Hematopoietic multipotent progenitor cell treated with erythropoietin and hydrocortisone succinate and interleukin-3 and kit ligand, for 6 days (in vitro differentiated cells): Measurements from ENCODE around the gene POLR1A.

ENCODE experiments used
- DNase-seq: peaks from one replicate; pipeline ENCODE4 v3.0.0-alpha.2; 2015

The POLR1A gene

GRCh38 chr2:86105252-86105968, at the start of gene POLR1A:
Gene POLR1A (minus strand): TSS chr2:86105886. CDS start chr2:86105776, 110 bp downstream.
- peak; percentile 97 for DNase-seq

DNA sequence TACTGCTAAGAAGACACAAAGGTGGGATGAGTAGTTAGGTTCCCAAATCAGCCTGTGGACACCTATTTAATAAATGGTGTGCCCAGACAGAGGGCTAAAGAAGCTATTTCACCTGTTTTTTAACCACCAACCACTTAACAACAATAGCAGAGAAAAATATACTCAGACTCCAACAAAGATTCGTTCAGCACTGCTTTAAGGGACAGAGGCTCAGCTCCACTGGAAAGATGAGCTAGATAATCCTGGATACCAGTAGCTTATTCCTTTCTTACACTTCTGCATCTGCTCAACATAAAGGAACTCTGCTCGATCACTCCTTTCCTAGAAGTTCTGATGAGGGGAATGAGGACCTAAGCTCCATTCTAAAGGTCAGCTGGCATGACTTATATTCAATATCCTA, 44.8 kb upstream of the POLR1A start:
- DNase-seq = no peak

- DNase-seq = no peak
Measured at GRCh38 chr2:86147793-86148192, 42.1 kb upstream of the POLR1A start.

DNA sequence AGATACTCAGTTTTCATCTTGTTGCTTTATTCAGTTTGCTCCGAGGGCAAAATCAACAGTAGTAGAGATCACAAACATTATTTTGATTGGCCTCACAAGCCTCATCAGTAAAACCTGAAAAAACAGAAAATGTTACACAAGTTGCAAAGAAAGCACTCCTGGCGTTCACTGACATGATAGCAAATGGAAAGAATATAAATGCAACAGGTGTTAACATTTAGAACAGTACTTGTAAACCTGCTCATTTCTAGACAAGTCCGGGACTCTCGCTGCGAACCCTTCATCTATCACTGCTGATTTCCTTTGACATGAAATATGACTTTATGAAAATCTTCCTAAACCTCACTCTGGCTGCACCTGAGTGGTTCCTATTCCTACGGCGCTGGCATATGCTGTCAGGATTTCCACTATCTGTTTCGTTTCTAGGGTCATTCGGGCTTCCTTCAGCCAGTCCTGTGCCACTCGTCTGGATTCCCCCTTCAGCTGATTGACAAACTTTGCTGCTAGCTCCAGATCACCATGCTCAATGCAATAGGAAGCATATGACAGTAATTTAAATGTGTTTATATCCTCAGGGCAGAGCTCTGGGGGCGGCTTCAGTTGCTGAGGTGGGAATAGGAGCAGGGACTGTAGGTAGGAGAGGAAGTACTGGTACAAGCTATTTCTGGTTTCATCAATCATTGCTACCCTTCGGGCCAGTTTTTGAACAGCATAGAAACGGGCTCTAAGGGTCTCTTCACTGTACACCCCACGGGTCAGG, 38.4 kb upstream of the POLR1A start:
- DNase-seq = no peak

DNA sequence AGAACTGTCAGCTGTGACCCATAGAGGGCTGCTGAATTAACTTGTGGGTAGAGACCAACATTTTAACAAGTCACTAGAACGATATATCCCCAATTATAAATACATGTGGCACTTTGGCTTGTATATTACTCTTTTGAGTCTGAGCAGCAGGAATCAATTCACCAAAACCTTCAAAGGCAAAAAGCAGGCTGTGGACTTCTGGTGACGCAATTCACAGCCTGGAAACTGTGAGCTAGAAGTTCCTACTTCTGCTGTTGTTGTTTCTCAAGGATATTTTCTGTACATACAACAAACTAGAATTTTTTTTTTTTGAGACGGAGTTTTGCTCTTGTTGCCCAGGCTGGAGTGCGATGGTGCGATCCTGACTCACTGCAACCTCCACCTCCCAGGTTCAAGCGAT, 37.6 kb upstream of the POLR1A start:
- no peak for DNase-seq

GRCh38 chr2:86142436-86143257, 37.0 kb upstream of the POLR1A start:
- no peak for DNase-seq

GRCh38 chr2:86140969-86141392, 35.3 kb upstream of the POLR1A start:
- DNase-seq = no peak

- DNase-seq = no peak
Measured at GRCh38 chr2:86139981-86140380, 34.3 kb upstream of the POLR1A start.

DNA sequence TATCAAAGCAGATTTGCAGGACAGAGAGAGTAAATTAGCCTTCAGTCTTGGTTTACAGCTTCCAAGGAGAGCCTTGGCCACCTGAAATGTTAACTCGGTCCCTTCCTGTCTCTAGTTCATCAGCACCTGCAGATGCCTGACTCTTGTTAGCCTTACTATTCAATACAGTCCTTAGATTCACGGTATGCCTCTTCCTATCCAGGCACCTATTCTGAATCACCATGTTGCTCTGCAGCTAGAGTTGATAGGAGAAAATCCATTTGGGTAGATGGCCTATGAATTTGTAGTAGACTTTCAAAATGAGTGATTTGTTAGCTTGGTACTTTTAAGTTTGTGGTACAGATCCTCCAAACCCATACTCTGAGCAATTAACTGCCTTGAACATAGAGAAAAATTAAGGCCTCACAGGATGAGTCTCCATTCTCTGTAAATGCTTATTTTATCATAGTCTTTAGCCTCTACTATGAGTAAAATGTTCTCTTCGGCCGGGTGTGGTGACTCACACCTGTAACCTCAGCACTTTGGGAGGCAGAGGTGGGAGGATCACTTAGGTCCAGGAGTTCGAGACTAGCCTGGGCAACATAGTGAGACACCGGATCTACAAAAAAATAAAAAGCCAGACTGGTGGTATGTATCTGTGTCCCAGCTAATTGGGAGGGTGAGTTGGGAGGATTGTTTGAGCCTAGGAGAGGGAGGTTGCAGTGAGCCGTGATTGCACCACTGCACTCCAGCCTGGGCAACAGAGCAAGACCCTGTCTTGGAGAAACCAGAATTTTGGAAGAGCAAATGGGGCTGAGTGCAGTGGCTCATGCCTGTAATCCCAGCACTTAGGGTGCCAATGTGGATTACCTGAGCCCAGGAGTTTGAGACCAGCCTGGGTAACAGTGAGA, 33.3 kb upstream of the POLR1A start:
- DNase-seq = no peak

GRCh38 chr2:86136141-86136540, 30.5 kb upstream of the POLR1A start:
- no peak for DNase-seq

GRCh38 chr2:86135653-86136052, 30.0 kb upstream of the POLR1A start:
- DNase-seq = no peak

- no peak for DNase-seq
Measured at GRCh38 chr2:86134709-86135108, 29.0 kb upstream of the POLR1A start.

- DNase-seq = peak; percentile 77
Measured at GRCh38 chr2:86124683-86125082, 19.0 kb upstream of the POLR1A start.

- DNase-seq = no peak
Measured at GRCh38 chr2:86123328-86123925, 17.7 kb upstream of the POLR1A start.

DNA sequence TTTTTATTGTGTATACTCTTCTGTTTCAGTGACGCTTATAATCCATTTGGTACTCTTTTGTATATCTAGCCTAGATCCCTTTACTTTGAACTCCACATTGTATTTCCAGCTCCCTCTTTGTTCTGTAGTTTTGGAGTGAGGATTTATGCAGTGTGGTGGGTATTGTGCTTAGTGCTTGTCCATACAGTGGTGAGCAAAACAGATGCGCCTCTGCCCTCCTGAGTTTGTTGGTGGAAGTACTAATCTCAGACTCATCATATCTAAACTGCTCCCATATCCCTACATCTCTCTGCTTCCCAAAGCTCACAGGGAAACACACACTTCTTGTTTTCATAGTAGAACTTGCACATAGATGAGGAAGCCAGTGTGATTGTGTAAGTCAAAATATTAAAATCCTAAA, 12.4 kb upstream of the POLR1A start:
- no peak for DNase-seq

- peak; percentile 37 for DNase-seq
Measured at GRCh38 chr2:86107031-86107430, 1.3 kb upstream of the POLR1A start.

DNA sequence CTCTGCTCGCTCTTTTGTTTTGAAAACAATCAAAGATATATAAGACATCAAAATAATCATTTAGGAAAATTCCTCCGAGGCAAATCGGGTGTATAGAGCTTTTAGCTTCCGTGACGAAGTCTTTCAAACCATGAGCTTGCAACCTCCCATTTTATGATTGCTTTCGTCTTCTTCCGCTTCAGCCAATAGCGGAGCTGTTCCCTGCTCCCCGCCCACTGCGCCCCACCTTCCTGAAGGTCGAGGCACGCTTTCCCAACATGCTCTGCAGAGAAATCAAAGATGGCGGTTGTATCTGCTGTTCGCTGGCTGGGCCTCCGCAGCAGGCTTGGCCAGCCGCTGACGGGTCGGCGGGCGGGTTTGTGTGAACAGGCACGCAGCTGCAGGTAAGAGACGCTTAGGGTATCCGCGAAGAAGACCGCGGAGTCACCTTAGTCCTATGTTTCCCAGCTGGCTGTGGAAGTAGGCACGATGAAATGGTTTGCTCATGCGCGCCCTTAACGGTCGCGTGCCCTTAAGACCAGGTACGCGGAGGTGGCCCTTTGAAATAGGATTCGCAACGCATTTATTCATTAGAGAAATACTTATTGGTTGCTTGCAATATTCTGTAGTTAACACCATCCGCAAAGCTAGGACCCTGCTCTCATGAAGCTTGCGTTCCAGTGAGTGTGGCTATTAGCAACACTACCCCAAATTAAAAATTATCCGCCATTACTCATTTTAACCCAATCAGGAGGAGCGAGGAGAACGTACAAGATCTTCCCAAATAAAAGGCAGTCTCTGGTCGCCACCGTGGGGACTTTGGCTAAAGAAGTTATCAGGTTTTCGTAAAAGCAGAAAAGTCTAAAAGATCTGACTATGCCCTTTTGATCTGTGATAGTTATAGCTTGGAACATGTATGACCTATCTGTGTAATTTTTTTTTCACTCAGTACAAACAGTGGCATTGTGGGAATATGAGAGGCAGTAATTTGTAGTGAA, 571 bp upstream of the POLR1A start, which contains the start of gene PTCD3:
TSS of gene PTCD3 (plus strand) at position 267 of the 977 bp plus-strand sequence. CDS start at position 280, 13 bp downstream.
- DNase-seq = peak; percentile 99

DNA sequence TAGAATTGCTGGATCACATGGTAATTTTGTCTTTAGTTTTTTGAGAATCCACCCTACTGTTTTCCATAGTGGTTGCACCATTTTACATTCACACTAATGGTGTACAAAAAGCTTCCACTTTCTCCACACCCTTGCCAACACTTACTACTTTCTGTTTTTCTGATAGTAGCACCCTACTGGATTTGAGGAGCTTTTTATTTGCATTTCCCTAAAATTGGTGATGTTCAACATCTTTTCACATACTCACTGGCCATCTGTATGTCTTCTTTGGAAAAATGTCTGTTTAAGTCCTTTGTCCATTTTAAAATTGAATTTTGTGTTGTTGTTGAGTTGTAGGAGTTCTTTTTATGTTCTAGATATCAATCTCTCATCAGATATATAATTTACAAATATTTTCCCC, 3.5 kb downstream of the POLR1A start:
- DNase-seq = no peak

DNA sequence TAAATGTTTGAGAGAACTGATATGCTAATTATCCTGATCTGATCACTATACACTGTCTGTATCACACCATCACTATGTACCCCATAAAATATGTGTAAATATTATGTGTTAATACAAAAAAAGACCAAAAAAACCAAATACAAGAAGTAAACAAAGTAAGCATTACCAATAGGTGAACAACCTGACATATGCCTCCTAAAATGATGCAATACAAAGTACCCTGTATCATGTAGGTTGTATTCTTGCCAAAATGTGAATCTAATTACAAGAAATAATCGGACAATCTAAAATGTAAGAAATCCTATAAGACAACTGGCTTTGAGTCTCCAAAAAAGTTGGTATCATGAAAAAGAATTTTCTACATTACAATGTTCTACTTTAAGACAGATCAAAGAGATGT, 7.8 kb downstream of the POLR1A start:
- no peak for DNase-seq

DNA sequence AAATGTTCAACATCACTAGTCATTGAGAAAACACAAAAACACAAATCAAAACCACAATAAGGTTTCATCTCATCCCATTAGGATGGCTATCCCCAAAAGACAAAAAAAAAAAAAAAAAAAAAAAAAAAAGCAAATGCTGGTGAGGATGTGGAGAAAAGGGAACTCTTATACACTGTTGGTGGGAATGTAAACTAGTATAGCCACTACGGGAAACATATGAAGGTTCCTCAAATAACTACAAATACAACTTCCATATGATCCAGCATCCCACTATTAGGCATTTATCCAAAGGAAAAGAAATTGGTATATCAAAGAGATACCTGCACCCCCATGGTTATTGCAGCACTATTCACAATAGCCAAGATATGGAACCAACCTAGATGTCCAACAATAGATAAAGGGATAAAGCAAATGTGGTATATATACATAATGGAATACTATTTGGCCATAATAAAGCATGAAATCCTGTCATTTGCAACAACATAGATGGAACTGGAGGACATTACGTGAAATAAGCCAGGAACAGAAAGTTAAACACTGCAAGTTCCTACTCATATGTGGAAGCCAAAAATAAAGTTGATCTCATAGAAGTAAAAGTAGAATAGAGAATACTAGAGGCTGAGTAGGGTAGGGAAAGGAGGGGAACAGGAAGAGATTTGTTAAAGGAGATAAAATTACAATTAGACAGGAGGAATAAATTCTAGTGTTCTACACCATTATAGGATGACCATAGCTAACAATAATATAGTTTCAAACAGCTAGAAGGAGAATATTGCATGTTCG, 8.4 kb downstream of the POLR1A start:
- no peak for DNase-seq
